C4-2B (cell line): ENCODE data around the gene LITAFD.

Source experiments
- H3K27ac ChIP-seq: fragments of 450-650 bp; 2 replicates; pipeline ENCODE4 v1.5.1; 2017
- ZFX ChIP-seq: fragments of 450-650 bp; IDR thresholded peaks from 2 replicates; pipeline ENCODE4 v1.6.1; 2017
- TF ChIP-seq, protein P1 (sequence below): fragments of 450-650 bp; conservative IDR thresholded peaks from 2 replicates; pipeline ENCODE4 v1.5.1; 2017; ENCODE audit warnings: mild to moderate bottlenecking

LITAFD gene

GRCh38 chr16:8890549-8890921 lies 8.4 kb downstream of the LITAFD start:
- H3K27ac ChIP-seq: no peak overlapping the region
- no peak for TF ChIP-seq ZFX
- TF ChIP-seq, protein P1, sequence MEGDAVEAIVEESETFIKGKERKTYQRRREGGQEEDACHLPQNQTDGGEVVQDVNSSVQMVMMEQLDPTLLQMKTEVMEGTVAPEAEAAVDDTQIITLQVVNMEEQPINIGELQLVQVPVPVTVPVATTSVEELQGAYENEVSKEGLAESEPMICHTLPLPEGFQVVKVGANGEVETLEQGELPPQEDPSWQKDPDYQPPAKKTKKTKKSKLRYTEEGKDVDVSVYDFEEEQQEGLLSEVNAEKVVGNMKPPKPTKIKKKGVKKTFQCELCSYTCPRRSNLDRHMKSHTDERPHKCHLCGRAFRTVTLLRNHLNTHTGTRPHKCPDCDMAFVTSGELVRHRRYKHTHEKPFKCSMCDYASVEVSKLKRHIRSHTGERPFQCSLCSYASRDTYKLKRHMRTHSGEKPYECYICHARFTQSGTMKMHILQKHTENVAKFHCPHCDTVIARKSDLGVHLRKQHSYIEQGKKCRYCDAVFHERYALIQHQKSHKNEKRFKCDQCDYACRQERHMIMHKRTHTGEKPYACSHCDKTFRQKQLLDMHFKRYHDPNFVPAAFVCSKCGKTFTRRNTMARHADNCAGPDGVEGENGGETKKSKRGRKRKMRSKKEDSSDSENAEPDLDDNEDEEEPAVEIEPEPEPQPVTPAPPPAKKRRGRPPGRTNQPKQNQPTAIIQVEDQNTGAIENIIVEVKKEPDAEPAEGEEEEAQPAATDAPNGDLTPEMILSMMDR: no peak

DNA sequence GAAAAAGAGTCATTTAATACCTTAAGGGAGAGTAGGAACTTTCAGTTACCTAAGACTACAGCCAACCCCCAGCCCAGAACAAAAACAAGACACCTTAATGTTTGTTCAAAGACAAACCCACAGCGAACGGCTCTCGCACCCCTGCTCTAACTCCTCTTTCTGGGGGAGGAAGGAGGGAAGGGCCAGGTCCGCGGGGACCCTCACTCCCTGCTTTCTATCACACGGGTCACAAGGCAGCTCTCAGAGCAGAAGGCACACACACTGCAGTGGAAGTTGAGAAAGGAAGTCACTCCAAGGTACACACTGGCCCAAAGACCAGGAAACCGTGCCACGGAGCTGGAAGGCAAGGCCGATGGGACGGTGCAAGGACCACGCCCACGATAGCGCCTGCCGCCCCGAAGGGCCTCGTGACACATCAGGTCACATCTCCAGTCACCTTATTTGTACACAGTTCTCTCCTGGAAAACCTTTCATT lies 10.0 kb downstream of the LITAFD start:
- H3K27ac ChIP-seq: no peak overlapping the region
- TF ChIP-seq, protein P1: no peak
- TF ChIP-seq ZFX: no peak

GRCh38 chr16:8893426-8893825 lies 11.3 kb downstream of the LITAFD start:
- H3K27ac ChIP-seq: no peak overlapping the region
- TF ChIP-seq, protein P1: no peak
- no peak for TF ChIP-seq ZFX

- TF ChIP-seq, protein P1: no peak
- TF ChIP-seq ZFX: no peak
- H3K27ac ChIP-seq: no peak overlapping the region
Observed at GRCh38 chr16:8893976-8894690, 12.0 kb downstream of the LITAFD start.

DNA sequence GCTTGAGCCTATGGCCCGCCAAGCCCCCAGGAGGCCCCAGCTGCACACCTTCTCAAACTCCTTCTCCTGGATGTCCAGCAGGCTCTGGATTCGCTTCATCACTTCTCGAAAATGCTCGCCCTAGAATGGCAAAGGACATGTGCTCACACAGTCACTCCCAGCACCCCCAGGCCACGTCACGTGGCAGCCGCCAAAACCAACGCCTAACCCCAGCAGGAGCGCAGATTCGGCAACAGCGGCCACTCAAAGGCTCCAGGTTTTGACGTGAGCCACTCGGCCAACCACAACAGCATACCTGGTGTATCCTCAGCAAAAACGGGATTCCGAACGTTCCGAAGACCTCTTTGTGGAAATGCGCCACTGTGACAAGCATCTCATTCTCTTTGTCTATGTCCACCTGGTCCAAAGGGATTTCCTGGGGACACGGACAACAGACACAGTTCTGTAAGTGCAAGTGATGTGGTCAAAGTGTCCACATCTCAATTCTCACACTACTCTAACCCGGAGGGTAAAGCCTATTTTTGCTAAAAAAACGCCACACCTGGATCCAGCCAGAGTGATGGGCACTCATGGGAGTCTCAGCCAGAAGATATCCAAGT lies 12.7 kb downstream of the LITAFD start:
- TF ChIP-seq, protein P1: no peak
- no peak for TF ChIP-seq ZFX
- H3K27ac ChIP-seq: no peak overlapping the region

- H3K27ac ChIP-seq: no peak overlapping the region
- TF ChIP-seq ZFX: no peak
- TF ChIP-seq, protein P1: no peak
Observed at GRCh38 chr16:8898660-8899318, 16.6 kb downstream of the LITAFD start.
